Astrocyte (in vitro differentiated cells and primary cell): ENCODE results near the gene FSTL4.

ENCODE experiments used
- CTCF ChIP-seq: IDR thresholded peaks from 2 replicates; pipeline ENCODE4 v1.5.1; 2011; ENCODE audit warnings: low read depth, mild to moderate bottlenecking, inconsistent platforms, low read length, moderate library complexity; ENCODE audit not compliant: insufficient read depth
- EZH2 ChIP-seq: IDR thresholded peaks from 2 replicates; pipeline ENCODE4 v1.6.1; 2012; ENCODE audit warnings: mild to moderate bottlenecking, low read length, inconsistent platforms; ENCODE audit not compliant: insufficient read depth

GRCh38 chr5:133383580-133383939, 228.8 kb downstream of the FSTL4 start:
- TF ChIP-seq CTCF, result no peak
- no peak for TF ChIP-seq EZH2
